HL-60 (cell line): ENCODE results near the gene AMPD3.
A peak's percentile ranks its signal among the peaks of the same experiment; 100 is the strongest.

ENCODE experiments used
- DNase-seq, 2 experiments: peaks; one replicate each; pipeline ENCODE4 v3.0.0-alpha.2; 2010 to 2020; ENCODE audit warnings: low read depth in 1 of 2, low spot score in 1 of 2
- H3K27ac ChIP-seq: fragments of 250-450 bp; sonication (Bioruptor Pico); replicated peaks from 2 replicates; pipeline ENCODE4 v1.5.1; 2020; ENCODE audit warnings: mild to moderate bottlenecking, moderate library complexity
- H3K27me3 ChIP-seq: fragments of 250-450 bp; sonication (Bioruptor Pico); 2 replicates; pipeline ENCODE4 v1.5.1; 2021; ENCODE audit warnings: mild to moderate bottlenecking, moderate library complexity; ENCODE audit not compliant: insufficient read depth, poor library complexity, severe bottlenecking
- H3K4me3 ChIP-seq: replicated peaks from 2 replicates; pipeline ENCODE4 v1.5.1; 2011; ENCODE audit warnings: mild to moderate bottlenecking, control low read depth, low read length; ENCODE audit not compliant: insufficient read depth
- GABPA ChIP-seq: IDR thresholded peaks from 2 replicates; pipeline ENCODE4 v1.6.1; 2012; ENCODE audit warnings: low read depth
- POLR2AphosphoS5 ChIP-seq: IDR thresholded peaks from 2 replicates; pipeline ENCODE4 v1.6.1; 2012; ENCODE audit warnings: low read depth
- SPI1 ChIP-seq: IDR thresholded peaks from 2 replicates; pipeline ENCODE4 v1.6.1; 2012; ENCODE audit warnings: low read depth, mild to moderate bottlenecking, borderline replicate concordance
- long read RNA-seq: library from polyadenylated mRNA; unstranded; transcript quantifications from one replicate; pipeline ENCODE4 v2.0.0, GENCODE V29; 2020
- TF ChIP-seq, protein P1 (sequence below): IDR thresholded peaks from 2 replicates; pipeline ENCODE4 v1.6.1; 2012; ENCODE audit warnings: low read depth; ENCODE audit not compliant: insufficient replicate concordance
- TF ChIP-seq, protein P2 (sequence below): IDR thresholded peaks from one replicate; pipeline ENCODE4 v1.5.1; 2011; ENCODE audit warnings: low read length, control low read depth, inconsistent platforms; ENCODE audit not compliant: insufficient read depth

Gene AMPD3
- long read RNA-seq, transcript AMPD3-208 (15 exons, 2,753 nt) = major isoform, 13 of 20 reads
- long read RNA-seq, partial matches to known transcripts = 3 of 20 reads
- long read RNA-seq, other reads (novel, unspliced or antisense) = 4 of 20 reads

DNA sequence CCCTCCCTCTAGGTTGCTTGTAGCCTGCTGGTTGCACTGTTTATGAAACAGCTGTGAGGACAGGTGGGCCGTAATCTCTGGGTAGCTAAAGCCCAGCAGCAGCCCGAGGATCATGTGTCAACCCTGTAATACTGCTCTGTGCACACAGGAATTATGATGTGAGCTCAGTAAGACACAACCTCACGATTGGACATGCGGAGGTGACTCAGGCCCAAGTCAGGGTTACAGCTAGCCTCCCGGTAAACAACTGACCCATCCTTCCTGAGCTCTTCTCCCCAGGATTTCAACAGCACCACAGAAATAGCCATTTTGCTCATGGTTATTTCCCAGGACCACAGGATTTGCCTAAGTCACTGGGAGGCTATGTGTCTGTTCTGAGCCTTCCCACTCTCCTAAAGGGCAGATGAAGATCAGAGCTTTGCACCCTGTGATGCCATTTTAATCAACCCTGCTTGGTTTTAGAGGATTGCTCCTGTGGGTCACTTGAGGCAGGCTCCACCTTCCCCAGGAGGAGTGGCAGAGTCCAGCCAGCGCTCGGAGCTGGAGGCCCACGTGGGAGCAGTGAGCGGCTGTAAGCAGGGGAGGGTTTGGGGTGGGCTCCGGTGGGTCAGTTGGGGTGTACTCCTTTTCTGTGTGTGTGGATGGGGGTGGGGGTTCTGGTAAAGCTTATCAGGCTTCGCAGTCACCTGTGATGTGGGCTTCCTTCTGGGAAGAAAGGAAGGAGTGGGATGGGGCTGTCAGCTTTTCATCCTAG, at the start of gene AMPD3:
TSS of gene AMPD3 (plus strand) at position 387 of the 754 bp plus-strand sequence. CDS start 6,256 bp downstream, outside the sequence.
- peak within 1 kb of the TSS; percentile 81 for H3K27ac ChIP-seq
- DNase-seq = peak in 1 of 2 experiments; percentile 26
- no peak for TF ChIP-seq GABPA
- TF ChIP-seq, protein P1, sequence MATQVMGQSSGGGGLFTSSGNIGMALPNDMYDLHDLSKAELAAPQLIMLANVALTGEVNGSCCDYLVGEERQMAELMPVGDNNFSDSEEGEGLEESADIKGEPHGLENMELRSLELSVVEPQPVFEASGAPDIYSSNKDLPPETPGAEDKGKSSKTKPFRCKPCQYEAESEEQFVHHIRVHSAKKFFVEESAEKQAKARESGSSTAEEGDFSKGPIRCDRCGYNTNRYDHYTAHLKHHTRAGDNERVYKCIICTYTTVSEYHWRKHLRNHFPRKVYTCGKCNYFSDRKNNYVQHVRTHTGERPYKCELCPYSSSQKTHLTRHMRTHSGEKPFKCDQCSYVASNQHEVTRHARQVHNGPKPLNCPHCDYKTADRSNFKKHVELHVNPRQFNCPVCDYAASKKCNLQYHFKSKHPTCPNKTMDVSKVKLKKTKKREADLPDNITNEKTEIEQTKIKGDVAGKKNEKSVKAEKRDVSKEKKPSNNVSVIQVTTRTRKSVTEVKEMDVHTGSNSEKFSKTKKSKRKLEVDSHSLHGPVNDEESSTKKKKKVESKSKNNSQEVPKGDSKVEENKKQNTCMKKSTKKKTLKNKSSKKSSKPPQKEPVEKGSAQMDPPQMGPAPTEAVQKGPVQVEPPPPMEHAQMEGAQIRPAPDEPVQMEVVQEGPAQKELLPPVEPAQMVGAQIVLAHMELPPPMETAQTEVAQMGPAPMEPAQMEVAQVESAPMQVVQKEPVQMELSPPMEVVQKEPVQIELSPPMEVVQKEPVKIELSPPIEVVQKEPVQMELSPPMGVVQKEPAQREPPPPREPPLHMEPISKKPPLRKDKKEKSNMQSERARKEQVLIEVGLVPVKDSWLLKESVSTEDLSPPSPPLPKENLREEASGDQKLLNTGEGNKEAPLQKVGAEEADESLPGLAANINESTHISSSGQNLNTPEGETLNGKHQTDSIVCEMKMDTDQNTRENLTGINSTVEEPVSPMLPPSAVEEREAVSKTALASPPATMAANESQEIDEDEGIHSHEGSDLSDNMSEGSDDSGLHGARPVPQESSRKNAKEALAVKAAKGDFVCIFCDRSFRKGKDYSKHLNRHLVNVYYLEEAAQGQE = no peak
- TF ChIP-seq, protein P2, sequence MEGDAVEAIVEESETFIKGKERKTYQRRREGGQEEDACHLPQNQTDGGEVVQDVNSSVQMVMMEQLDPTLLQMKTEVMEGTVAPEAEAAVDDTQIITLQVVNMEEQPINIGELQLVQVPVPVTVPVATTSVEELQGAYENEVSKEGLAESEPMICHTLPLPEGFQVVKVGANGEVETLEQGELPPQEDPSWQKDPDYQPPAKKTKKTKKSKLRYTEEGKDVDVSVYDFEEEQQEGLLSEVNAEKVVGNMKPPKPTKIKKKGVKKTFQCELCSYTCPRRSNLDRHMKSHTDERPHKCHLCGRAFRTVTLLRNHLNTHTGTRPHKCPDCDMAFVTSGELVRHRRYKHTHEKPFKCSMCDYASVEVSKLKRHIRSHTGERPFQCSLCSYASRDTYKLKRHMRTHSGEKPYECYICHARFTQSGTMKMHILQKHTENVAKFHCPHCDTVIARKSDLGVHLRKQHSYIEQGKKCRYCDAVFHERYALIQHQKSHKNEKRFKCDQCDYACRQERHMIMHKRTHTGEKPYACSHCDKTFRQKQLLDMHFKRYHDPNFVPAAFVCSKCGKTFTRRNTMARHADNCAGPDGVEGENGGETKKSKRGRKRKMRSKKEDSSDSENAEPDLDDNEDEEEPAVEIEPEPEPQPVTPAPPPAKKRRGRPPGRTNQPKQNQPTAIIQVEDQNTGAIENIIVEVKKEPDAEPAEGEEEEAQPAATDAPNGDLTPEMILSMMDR = no peak
- no peak for TF ChIP-seq SPI1
- TF ChIP-seq POLR2AphosphoS5 = no peak
- H3K4me3 ChIP-seq = peak within 1 kb of the TSS; percentile 60
- H3K27me3 ChIP-seq = no peaks in the 10 kb centered on the region

DNA sequence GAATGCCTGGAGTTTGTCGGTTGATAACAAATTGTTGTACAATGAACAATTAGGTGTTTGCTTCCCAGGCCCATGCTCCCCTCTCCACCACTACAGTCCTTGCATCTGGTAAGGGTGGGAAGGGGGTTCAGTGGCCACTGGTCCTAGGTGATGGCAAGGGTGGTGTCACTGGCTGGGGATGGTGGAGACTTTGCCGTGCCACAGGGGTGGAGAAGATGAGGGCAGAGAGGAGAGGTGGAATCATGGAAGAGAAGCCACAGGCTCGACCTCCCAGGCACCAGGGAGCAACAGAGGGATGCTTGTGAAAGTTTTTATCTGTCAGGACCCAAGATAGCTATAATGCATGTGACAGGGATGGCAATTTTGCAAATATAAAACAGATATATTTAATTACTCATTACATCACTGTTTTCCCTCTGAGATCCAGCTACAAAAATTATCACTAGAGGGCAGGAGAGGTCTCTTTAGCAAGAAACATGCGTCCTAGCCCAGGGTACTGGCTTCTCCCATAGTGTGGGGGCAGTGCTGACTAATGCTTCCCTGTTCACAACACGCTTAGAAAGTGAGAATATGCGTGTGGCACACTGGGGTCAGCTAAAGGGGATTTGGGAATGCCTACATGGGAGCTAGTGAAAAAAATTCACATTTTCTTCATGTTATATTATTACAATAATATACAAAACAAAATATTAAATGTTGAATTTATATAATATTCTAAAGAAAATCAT, 49.0 kb upstream of the AMPD3 start:
- TF ChIP-seq, protein P2 = peak; percentile 59
- TF ChIP-seq POLR2AphosphoS5 = no peak
- Histone ChIP-seq H3K27me3 (no peaks in the 10 kb centered on the region), H3K4me3 (no peak overlapping the region), H3K27ac (no peak overlapping the region)
- peak; percentile 64 to 88 for DNase-seq

DNA sequence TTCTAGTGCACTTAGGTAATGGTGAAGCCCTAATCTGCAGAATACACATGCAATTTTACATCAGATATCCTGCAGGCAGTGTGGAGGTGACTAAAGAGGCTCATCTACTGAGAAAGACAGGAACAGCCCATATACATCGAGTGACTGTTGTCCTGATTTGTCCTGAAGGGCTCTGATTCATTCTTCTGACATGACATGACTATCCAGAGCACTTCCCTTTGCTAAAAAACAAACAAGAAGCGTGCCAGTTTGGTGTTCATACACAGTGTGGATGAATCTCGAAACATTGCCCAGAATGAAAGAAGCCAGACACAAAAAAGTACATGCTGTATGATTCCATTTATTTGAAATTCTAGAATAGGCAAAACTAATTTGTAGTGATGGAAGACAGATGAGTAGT, 48.0 kb upstream of the AMPD3 start:
- no peak for TF ChIP-seq POLR2AphosphoS5
- TF ChIP-seq, protein P2 = no peak
- TF ChIP-seq, protein P1 = no peak
- TF ChIP-seq GABPA = no peak
- TF ChIP-seq SPI1 = no peak
- no peak overlapping the region for H3K27ac ChIP-seq
- no peak overlapping the region for H3K4me3 ChIP-seq
- peak in 1 of 2 experiments; percentile 44 for DNase-seq
- H3K27me3 ChIP-seq = no peaks in the 10 kb centered on the region
